HepG2 (cell line): ENCODE measurements around the gene COA3. TPM values are rescaled to one million over a fixed set of nuclear protein-coding genes. Genes with fewer than 3 reads are reported as not detected.
A peak's percentile ranks its signal among the peaks of the same experiment; 100 is the strongest.

Source experiments
- CHD4 ChIP-seq: fragments of 200-600 bp; sonication (generic); IDR thresholded peaks from 2 replicates; pipeline ENCODE4 v1.7.0; 2017; ENCODE audit warnings: mild to moderate bottlenecking, low read length, borderline replicate concordance
- FOXK2 ChIP-seq: fragments of 450-650 bp; IDR thresholded peaks from 2 replicates; pipeline ENCODE4 v1.6.1; 2016
- PAF1 ChIP-seq: IDR thresholded peaks from 2 replicates; pipeline ENCODE4 v1.6.1; 2016; ENCODE audit warnings: missing genetic modification reagents, missing compliant biosample characterization
- SMARCE1 ChIP-seq: fragments of 450-650 bp; IDR thresholded peaks from 2 replicates; pipeline ENCODE4 v1.6.1; 2017; ENCODE audit warnings: borderline replicate concordance
- TEAD2 ChIP-seq: sonication (generic); formaldehyde crosslinking; IDR thresholded peaks from 2 replicates; pipeline ENCODE4 v1.9.0; 2021; ENCODE audit warnings: missing genetic modification reagents
- ZNF225 ChIP-seq: sonication (generic); formaldehyde crosslinking; IDR thresholded peaks from 2 replicates; pipeline ENCODE4 v1.4.0; 2020; ENCODE audit warnings: mild to moderate bottlenecking, missing genetic modification reagents
- ZNF256 ChIP-seq: sonication (generic); formaldehyde crosslinking; conservative IDR thresholded peaks from 2 replicates; pipeline ENCODE4 v1.4.0; 2020; ENCODE audit warnings: missing genetic modification reagents
- ZNF343 ChIP-seq: sonication (generic); formaldehyde crosslinking; IDR thresholded peaks from 2 replicates; pipeline ENCODE4 v1.4.0; 2020; ENCODE audit warnings: mild to moderate bottlenecking, missing genetic modification reagents
- ZNF431 ChIP-seq: sonication (generic); formaldehyde crosslinking; IDR thresholded peaks from 2 replicates; pipeline ENCODE4 v1.9.0; 2022; ENCODE audit warnings: missing genetic modification reagents, low read depth, mild to moderate bottlenecking, borderline replicate concordance
- ZNF788 ChIP-seq: sonication (generic); formaldehyde crosslinking; IDR thresholded peaks from 2 replicates; pipeline ENCODE4 v1.5.0; 2020; ENCODE audit warnings: mild to moderate bottlenecking, missing genetic modification reagents, borderline replicate concordance
- polyA plus RNA-seq, 8 experiments: library from polyadenylated mRNA; depleted of rRNA in 3 of 8; stranded (reverse) in 7 of 8; unstranded in 1 of 8; fragments of >200 nt; fragmentation: Illumina TruSeq in 4 of 8; extraction: Trizol in 4 of 8; gene quantifications; 2 replicates each; pipeline versions ENCODE4 v1.2.1 to v1.2.3, GENCODE V29; 2011 to 2016; ENCODE audit warnings: low read depth in 4 of 8, missing spikeins in 1 of 8, mixed read lengths in 1 of 8; ENCODE audit not compliant: insufficient read depth in 1 of 8
- total RNA-seq, 5 experiments: library from RNA; depleted of rRNA; stranded (reverse); fragments of >200 nt; fragmentation: Illumina TruSeq; extraction: Trizol; gene quantifications; 2 replicates each; pipeline ENCODE4 v1.2.3, GENCODE V29; 2016; ENCODE audit warnings: low read depth in 1 of 5
- TF ChIP-seq, protein P1 (sequence below): sonication (generic); formaldehyde crosslinking; IDR thresholded peaks from 2 replicates; pipeline ENCODE4 v1.5.1; 2020; ENCODE audit warnings: missing genetic modification reagents, mild to moderate bottlenecking, borderline replicate concordance
- TF ChIP-seq, protein P2 (sequence below): sonication (generic); formaldehyde crosslinking; IDR thresholded peaks from 2 replicates; pipeline ENCODE4 v1.4.0; 2020; ENCODE audit warnings: missing genetic modification reagents
- TF ChIP-seq, protein P3 (sequence below): sonication (generic); formaldehyde crosslinking; IDR thresholded peaks from 2 replicates; pipeline ENCODE4 v1.5.0; 2020; ENCODE audit warnings: mild to moderate bottlenecking, missing genetic modification reagents
- TF ChIP-seq, protein P4 (sequence below): sonication (generic); formaldehyde crosslinking; IDR thresholded peaks from 2 replicates; pipeline ENCODE4 v1.4.0; 2020; ENCODE audit warnings: mild to moderate bottlenecking, missing genetic modification reagents

COA3 gene
- total and polyA plus RNA-seq, 2 of the 13 experiments (the other 11 are each of a cell fraction or from before 2014, with no cell fraction given): 133 to 202 TPM

DNA sequence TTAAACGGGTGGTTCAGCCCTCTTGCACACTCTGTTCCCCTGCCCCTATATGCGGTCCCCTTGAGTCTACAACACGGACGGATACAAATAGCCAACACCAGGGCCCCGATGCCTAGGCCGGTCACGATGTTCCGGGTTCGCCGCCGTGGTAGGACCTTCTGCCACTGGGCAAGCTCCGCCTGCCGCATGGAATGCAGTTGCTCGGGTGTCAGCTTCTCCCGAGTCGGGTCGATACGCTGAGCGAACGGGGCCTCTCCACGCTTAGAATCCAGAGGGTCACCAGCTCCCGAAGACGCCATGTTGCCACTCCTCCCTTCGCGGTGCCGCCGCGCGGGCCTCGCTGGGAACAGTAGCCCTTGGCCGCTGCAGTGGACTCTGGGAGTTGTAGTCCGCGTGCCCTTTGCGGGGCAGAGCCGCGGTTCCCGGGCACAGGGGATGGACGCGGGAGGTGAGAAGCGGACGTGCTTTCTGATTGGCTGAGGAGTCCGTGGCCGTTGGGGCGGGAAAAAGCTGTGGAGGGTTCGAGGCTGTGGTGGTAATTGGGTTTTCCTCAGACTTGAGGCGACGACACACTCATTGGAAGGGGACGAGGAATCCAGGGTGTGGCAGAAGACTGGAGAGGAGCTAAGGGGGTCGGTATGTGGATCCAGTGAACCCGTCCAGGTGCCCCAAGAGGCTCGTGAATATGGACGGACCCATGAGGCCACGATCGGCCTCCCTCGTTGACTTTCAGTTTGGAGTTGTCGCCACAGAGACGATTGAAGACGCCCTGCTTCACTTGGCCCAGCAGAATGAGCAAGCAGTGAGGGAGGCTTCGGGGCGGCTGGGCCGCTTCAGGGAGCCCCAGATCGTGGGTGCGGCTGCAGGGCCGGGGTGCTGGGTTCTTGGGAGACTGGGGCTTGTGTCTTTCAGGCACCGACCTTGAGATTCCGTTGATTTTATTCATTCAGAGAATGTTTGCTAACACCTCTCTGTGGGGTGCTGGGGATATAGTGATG lies at the start of gene COA3, which contains the start of gene CNTD1 (continued):
- peak; percentile 96; the same call in 1 of the 2 replicates for TF ChIP-seq ZNF256 (CRISPR knock-in tag)
- TF ChIP-seq CHD4: 0 out of 2 replicates have a peak, but pooled peaks have one; percentile 22
- TF ChIP-seq, protein P1, sequence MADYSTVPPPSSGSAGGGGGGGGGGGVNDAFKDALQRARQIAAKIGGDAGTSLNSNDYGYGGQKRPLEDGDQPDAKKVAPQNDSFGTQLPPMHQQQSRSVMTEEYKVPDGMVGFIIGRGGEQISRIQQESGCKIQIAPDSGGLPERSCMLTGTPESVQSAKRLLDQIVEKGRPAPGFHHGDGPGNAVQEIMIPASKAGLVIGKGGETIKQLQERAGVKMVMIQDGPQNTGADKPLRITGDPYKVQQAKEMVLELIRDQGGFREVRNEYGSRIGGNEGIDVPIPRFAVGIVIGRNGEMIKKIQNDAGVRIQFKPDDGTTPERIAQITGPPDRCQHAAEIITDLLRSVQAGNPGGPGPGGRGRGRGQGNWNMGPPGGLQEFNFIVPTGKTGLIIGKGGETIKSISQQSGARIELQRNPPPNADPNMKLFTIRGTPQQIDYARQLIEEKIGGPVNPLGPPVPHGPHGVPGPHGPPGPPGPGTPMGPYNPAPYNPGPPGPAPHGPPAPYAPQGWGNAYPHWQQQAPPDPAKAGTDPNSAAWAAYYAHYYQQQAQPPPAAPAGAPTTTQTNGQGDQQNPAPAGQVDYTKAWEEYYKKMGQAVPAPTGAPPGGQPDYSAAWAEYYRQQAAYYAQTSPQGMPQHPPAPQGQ (CRISPR knock-in tag): peak; percentile 92
- peak; percentile 68 for TF ChIP-seq ZNF431
- TF ChIP-seq, protein P2, sequence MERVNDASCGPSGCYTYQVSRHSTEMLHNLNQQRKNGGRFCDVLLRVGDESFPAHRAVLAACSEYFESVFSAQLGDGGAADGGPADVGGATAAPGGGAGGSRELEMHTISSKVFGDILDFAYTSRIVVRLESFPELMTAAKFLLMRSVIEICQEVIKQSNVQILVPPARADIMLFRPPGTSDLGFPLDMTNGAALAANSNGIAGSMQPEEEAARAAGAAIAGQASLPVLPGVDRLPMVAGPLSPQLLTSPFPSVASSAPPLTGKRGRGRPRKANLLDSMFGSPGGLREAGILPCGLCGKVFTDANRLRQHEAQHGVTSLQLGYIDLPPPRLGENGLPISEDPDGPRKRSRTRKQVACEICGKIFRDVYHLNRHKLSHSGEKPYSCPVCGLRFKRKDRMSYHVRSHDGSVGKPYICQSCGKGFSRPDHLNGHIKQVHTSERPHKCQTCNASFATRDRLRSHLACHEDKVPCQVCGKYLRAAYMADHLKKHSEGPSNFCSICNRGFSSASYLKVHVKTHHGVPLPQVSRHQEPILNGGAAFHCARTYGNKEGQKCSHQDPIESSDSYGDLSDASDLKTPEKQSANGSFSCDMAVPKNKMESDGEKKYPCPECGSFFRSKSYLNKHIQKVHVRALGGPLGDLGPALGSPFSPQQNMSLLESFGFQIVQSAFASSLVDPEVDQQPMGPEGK (CRISPR knock-in tag): no peak; the same call in 1 of the 2 replicates
- peak; percentile 96 for TF ChIP-seq ZNF225
- TF ChIP-seq SMARCE1: no peak
- peak; percentile 87 for TF ChIP-seq ZNF343
- TF ChIP-seq, protein P3, sequence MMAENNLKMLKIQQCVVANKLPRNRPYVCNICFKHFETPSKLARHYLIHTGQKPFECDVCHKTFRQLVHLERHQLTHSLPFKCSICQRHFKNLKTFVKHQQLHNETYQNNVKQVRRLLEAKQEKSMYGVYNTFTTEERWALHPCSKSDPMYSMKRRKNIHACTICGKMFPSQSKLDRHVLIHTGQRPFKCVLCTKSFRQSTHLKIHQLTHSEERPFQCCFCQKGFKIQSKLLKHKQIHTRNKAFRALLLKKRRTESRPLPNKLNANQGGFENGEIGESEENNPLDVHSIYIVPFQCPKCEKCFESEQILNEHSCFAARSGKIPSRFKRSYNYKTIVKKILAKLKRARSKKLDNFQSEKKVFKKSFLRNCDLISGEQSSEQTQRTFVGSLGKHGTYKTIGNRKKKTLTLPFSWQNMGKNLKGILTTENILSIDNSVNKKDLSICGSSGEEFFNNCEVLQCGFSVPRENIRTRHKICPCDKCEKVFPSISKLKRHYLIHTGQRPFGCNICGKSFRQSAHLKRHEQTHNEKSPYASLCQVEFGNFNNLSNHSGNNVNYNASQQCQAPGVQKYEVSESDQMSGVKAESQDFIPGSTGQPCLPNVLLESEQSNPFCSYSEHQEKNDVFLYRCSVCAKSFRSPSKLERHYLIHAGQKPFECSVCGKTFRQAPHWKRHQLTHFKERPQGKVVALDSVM (CRISPR knock-in tag): peak; percentile 61
- TF ChIP-seq TEAD2 (CRISPR knock-in tag): no peak
- TF ChIP-seq, protein P4, sequence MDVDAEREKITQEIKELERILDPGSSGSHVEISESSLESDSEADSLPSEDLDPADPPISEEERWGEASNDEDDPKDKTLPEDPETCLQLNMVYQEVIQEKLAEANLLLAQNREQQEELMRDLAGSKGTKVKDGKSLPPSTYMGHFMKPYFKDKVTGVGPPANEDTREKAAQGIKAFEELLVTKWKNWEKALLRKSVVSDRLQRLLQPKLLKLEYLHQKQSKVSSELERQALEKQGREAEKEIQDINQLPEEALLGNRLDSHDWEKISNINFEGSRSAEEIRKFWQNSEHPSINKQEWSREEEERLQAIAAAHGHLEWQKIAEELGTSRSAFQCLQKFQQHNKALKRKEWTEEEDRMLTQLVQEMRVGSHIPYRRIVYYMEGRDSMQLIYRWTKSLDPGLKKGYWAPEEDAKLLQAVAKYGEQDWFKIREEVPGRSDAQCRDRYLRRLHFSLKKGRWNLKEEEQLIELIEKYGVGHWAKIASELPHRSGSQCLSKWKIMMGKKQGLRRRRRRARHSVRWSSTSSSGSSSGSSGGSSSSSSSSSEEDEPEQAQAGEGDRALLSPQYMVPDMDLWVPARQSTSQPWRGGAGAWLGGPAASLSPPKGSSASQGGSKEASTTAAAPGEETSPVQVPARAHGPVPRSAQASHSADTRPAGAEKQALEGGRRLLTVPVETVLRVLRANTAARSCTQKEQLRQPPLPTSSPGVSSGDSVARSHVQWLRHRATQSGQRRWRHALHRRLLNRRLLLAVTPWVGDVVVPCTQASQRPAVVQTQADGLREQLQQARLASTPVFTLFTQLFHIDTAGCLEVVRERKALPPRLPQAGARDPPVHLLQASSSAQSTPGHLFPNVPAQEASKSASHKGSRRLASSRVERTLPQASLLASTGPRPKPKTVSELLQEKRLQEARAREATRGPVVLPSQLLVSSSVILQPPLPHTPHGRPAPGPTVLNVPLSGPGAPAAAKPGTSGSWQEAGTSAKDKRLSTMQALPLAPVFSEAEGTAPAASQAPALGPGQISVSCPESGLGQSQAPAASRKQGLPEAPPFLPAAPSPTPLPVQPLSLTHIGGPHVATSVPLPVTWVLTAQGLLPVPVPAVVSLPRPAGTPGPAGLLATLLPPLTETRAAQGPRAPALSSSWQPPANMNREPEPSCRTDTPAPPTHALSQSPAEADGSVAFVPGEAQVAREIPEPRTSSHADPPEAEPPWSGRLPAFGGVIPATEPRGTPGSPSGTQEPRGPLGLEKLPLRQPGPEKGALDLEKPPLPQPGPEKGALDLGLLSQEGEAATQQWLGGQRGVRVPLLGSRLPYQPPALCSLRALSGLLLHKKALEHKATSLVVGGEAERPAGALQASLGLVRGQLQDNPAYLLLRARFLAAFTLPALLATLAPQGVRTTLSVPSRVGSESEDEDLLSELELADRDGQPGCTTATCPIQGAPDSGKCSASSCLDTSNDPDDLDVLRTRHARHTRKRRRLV: peak; percentile 91
- peak; percentile 90 for TF ChIP-seq FOXK2
- peak; percentile 96 for TF ChIP-seq ZNF788 (CRISPR knock-in tag)
- no peak for TF ChIP-seq PAF1 (CRISPR knock-in tag)
